ENCODE data around the gene ATP1B1. TPM values are rescaled to one million over a fixed set of nuclear protein-coding genes. Genes with fewer than 3 reads are reported as not detected.
A peak's percentile ranks its signal among the peaks of the same experiment; 100 is the strongest.

The ATP1B1 gene
- total and polyA plus RNA-seq, 2 of the 13 experiments (the other 11 are each of a cell fraction or from before 2014, with no cell fraction given): 134 to 135 TPM

DNA sequence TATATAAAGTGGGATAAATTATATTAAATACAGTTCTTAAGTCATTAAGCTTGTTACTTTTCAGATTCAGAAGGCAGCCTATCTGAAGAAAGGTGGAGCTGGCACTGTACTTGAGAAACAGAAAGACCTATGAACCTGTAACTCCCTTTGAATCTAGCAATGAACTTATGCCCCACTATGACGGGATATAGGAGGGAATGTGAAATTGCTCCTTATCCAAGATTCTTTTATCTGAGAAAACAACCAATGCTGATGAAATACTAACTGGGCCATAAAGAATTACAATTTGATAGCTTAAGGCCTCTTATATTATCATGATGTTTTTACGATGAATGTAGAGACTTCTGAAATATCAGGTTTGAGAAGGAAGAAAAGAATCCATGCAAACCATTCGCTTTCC is 50.1 kb downstream of the ATP1B1 start (continued):
- TF ChIP-seq EED (CRISPR knock-in tag; IDR thresholded peaks at IDR 0.05) (no peak), CEBPB (IDR thresholded peaks at IDR 0.05; ENCODE audit: borderline replicate concordance, low read depth, low read length) (no peak)

DNA sequence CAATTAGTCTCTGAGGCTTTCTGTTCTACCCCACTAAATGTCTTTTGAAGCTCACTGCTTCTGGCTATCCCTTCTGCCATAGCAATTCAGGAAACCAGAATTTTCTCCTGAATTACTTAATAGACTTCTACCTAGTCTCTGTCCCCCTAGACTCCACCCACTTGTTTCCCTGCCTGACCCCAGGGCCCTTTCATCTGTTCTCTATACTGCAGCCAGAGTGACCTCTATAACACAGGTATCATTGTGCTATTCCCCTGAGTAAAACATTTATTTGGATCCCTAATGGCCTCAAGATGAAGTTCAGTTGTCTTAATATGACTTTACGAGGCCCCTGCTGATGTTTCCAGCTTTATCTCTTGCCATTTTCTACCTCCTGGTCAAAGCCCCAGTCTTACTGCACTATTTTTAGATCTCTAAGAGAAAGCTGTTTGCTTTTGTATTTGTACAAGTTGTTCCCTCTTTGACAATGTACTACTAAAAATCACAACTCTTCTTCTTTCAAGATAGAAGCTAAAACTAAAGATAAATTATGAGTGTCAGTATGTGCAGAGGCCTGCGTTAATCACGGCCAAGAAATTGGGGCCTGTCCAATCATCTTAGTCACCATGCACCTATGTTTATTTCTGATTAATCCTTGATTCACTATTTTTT is 54.5 kb downstream of the ATP1B1 start:
- intact Hi-C loops (cut with micrococcal nuclease; ENCODE audit: unreplicated experiment): no loop called here
- WGBS (ENCODE audit: low lambda C conversion rate): 66% methylated on average over 3 of the region's 3 CpGs
- Histone ChIP-seq H3K27me3 (ENCODE audit: control insufficient read depth in 1 of 2, insufficient read depth in 2 of 2, low read length in 2 of 2) (no peaks in the 10 kb centered on the region), H2AFZ (ENCODE audit: low read length) (no peak overlapping the region), H3K36me3 (replicated peaks in 1 of 2; ENCODE audit: control insufficient read depth in 1 of 2, insufficient read depth in 2 of 2, low read length in 2 of 2) (no peaks in the 10 kb centered on the region), H3K4me1 (ENCODE audit: insufficient read depth, low read length) (peaks cover 18% of the 10 kb centered on the region), H3K4me2 (ENCODE audit: low read depth, low read length) (0 out of 2 replicates have a peak overlapping the region, but pooled peaks have one; percentile 0), H3K4me3 (replicated peaks in 1 of 3; ENCODE audit: insufficient read depth in 1 of 3, low read depth in 2 of 3, low read length in 3 of 3) (no peak overlapping the region), H3K9me3 (ENCODE audit: low read length) (no peaks in the 10 kb centered on the region), H3K9ac (ENCODE audit: insufficient read depth, low read depth, low read length) (no peak overlapping the region), H3K27ac (ENCODE audit: extremely low read length, insufficient read depth, low read length) (no peak overlapping the region), H4K20me1 (ENCODE audit: insufficient read depth, low read length) (no peaks in the 10 kb centered on the region), H3K79me2 (ENCODE audit: insufficient read depth, low read length) (no peaks in the 10 kb centered on the region)
- in situ Hi-C loops (cut with HindIII; ENCODE audit: extremely low pct_ligation_motif_present, low pct_unique_long_range_greater_than_20kb): no loop called here
- no TSS peak for BruUV-seq (replicated peaks)
- FAIRE-seq (no peak), DNase-seq (ENCODE audit: low spot score) (peak; percentile 34), ATAC-seq (peak; percentile 57; the same call in 2 of the 3 replicates)
- no peak for TF ChIP-seq THYN1 (CRISPR knock-in tag; IDR thresholded peaks at IDR 0.05; ENCODE audit: borderline replicate concordance, low read depth)
- TF ChIP-seq, protein P1, sequence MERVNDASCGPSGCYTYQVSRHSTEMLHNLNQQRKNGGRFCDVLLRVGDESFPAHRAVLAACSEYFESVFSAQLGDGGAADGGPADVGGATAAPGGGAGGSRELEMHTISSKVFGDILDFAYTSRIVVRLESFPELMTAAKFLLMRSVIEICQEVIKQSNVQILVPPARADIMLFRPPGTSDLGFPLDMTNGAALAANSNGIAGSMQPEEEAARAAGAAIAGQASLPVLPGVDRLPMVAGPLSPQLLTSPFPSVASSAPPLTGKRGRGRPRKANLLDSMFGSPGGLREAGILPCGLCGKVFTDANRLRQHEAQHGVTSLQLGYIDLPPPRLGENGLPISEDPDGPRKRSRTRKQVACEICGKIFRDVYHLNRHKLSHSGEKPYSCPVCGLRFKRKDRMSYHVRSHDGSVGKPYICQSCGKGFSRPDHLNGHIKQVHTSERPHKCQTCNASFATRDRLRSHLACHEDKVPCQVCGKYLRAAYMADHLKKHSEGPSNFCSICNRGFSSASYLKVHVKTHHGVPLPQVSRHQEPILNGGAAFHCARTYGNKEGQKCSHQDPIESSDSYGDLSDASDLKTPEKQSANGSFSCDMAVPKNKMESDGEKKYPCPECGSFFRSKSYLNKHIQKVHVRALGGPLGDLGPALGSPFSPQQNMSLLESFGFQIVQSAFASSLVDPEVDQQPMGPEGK (CRISPR knock-in tag; IDR thresholded peaks at IDR 0.05): no peak
- TF ChIP-seq ZNF232 (CRISPR knock-in tag; IDR thresholded peaks at IDR 0.05; ENCODE audit: borderline replicate concordance): no peak
- TF ChIP-seq, protein P2, sequence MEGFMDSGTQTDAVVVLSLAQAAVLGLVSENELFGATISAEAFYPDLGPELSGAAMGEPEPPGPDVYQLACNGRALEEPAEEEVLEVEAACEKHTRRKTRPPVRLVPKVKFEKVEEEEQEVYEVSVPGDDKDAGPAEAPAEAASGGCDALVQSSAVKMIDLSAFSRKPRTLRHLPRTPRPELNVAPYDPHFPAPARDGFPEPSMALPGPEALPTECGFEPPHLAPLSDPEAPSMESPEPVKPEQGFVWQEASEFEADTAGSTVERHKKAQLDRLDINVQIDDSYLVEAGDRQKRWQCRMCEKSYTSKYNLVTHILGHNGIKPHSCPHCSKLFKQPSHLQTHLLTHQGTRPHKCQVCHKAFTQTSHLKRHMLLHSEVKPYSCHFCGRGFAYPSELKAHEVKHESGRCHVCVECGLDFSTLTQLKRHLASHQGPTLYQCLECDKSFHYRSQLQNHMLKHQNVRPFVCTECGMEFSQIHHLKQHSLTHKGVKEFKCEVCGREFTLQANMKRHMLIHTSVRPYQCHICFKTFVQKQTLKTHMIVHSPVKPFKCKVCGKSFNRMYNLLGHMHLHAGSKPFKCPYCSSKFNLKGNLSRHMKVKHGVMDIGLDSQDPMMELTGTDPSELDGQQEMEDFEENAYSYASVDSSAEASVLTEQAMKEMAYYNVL (CRISPR knock-in tag; IDR thresholded peaks at IDR 0.05; ENCODE audit: borderline replicate concordance): no peak
- TF ChIP-seq ZNF160 (CRISPR knock-in tag; IDR thresholded peaks at IDR 0.05): no peak
- TF ChIP-seq RARA (CRISPR knock-in tag; IDR thresholded peaks at IDR 0.05): peak; percentile 21; the same call in 1 of the 2 replicates
- TF ChIP-seq, protein P3, sequence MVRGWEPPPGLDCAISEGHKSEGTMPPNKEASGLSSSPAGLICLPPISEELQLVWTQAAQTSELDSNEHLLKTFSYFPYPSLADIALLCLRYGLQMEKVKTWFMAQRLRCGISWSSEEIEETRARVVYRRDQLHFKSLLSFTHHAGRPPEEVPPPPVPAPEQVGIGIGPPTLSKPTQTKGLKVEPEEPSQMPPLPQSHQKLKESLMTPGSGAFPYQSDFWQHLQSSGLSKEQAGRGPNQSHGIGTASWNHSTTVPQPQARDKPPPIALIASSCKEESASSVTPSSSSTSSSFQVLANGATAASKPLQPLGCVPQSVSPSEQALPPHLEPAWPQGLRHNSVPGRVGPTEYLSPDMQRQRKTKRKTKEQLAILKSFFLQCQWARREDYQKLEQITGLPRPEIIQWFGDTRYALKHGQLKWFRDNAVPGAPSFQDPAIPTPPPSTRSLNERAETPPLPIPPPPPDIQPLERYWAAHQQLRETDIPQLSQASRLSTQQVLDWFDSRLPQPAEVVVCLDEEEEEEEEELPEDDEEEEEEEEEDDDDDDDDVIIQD (CRISPR knock-in tag; IDR thresholded peaks at IDR 0.05; ENCODE audit: low read depth): peak; percentile 17; the same call in 1 of the 2 replicates
- no peak for TF ChIP-seq POLR2AphosphoS5 (IDR thresholded peaks at IDR 0.05; ENCODE audit: low read depth, low read length)
- no peak for TF ChIP-seq ZNF333 (CRISPR knock-in tag; IDR thresholded peaks at IDR 0.05; ENCODE audit: borderline replicate concordance)
- TF ChIP-seq ZNF841 (CRISPR knock-in tag; IDR thresholded peaks at IDR 0.05; ENCODE audit: borderline replicate concordance): no peak
- TF ChIP-seq RAD21 (CRISPR knock-in tag; IDR thresholded peaks at IDR 0.05): no peak
- no peak for TF ChIP-seq TBX2 (CRISPR knock-in tag; IDR thresholded peaks at IDR 0.05; ENCODE audit: borderline replicate concordance)
- no peak for TF ChIP-seq TOPORS (CRISPR knock-in tag; IDR thresholded peaks at IDR 0.05)
- CTCF ChIA-PET (ENCODE audit: low intra/inter-chr PET ratio, low total read pairs): no interaction called here
- POLR2A ChIA-PET: no interaction called here
